ENCODE results near the gene TENT5A.

DNA sequence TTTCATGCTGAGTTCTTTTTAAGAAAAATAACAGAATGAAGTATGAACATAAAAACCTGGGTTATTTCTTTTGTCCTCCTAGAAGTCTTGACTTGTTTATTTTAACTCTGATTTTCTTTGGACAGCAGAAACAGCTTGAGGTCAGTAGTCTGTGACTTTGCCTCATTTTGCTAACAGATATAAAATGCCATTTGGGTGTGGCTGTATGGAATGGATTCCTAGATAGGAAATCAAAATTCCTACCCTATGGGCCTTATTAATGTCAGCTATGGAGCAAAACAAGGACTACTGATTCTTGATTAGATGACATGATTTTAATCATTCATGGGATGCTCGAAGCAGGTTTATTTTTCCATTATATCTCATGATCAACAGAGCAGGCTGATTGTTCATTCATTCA is 46.8 kb upstream of the TENT5A start:
- no peak for TF ChIP-seq GATA3 (IDR thresholded peaks at IDR 0.05; ENCODE audit: low read depth, low read length)
- TF ChIP-seq GATA2 (IDR thresholded peaks at IDR 0.05; ENCODE audit: low read depth, low read length) = no peak
